ENCODE measurements around the gene ZNF892. TPM values are rescaled to one million over a fixed set of nuclear protein-coding genes. Genes with fewer than 3 reads are reported as not detected.

Gene ZNF892
- total and polyA plus RNA-seq, 2 donors (not counting 1 experiment from before 2014, with no cell fraction given): 0.67 to 5.5 TPM

DNA sequence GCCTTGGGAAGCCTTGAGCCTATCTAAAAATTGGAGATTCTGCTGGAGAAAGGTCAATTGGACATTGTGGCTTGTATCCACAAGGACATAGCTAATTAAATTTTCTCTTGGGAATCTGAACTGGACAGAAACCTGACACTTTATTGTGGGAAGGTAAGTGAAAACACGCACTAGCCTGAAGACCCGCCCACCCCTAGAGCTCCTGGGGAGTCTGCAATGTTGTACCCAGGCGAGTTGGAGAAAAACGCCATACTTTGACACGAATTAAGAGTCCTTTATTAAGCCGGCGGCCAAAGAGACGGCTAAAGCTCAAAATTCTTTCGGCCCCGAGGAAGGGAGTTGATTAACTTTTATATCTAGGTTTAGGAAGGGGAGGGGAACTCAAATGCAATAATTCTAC is 1.2 kb upstream of the ZNF892 start:
- peak overlapping the region; percentile 96 for H3K4me3 Mint-ChIP-seq
- Histone ChIP-seq H3K36me3 (replicated peaks in 1 of 2; ENCODE audit: control extremely low read depth in 1 of 2, control insufficient read depth in 1 of 2, extremely low read depth in 1 of 2, insufficient read depth in 2 of 2, low read length in 1 of 2) (peaks cover 0 to 10% of the 10 kb centered on the region in 2 experiments), H3K79me2 (ENCODE audit: control insufficient read depth, insufficient read depth, low read length) (peaks cover 14% of the 10 kb centered on the region), H3K4me3 (ENCODE audit: control extremely low read depth in 1 of 5, extremely low read depth in 1 of 5, insufficient read depth in 1 of 5, low read depth in 2 of 5, low read length in 4 of 5) (no peak overlapping the region), H3K27ac (ENCODE audit: low read length in 2 of 2) (no peak overlapping the region), H3K27me3 (replicated peaks in 1 of 4; ENCODE audit: control extremely low read depth in 1 of 4, control insufficient read depth in 3 of 4, insufficient read depth in 4 of 4, low read length in 3 of 4) (no peaks in the 10 kb centered on the region), H3K9ac (ENCODE audit: low read length) (no peak overlapping the region), H2AFZ (ENCODE audit: insufficient read depth, low read depth, low read length, poor library complexity, severe bottlenecking) (peak overlapping the region; percentile 97), H3K4me2 (replicated peaks; ENCODE audit: low read depth, low read length, poor library complexity, severe bottlenecking) (peak overlapping the region; percentile 89), H4K20me1 (ENCODE audit: control insufficient read depth, insufficient read depth, low read length, poor library complexity, severe bottlenecking) (no peaks in the 10 kb centered on the region), H3K4me1 (ENCODE audit: control insufficient read depth in 2 of 2, insufficient read depth in 2 of 2, low read length in 2 of 2) (peaks cover 10 to 16% of the 10 kb centered on the region in 2 donors), H3K9me3 (ENCODE audit: control extremely low read depth in 1 of 3, control insufficient read depth in 2 of 3, insufficient read depth in 1 of 3, low read length in 2 of 3) (peaks cover 0 to 4% (median 0%) of the 10 kb centered on the region in 3 donors)
- intact Hi-C loops (cut with micrococcal nuclease): loop anchor here (2.0 kb wide), 2 partner anchors 13 to 129 kb away; no protein-coding TSS in a partner anchor
- DNase-seq: no peak
- WGBS (ENCODE audit: insufficient coverage): 100% methylated on average over 2 of the region's 10 CpGs
- ChIA-PET POLR2A (no interaction called here), CTCF (no interaction called here)
- H3K27me3 Mint-ChIP-seq: no peaks in the 10 kb centered on the region
- H3K9me3 Mint-ChIP-seq (ENCODE audit: insufficient read depth): peaks cover 6% of the 10 kb centered on the region
- H3K27ac Mint-ChIP-seq: no peak overlapping the region
- peaks cover 16% of the 10 kb centered on the region for H3K4me1 Mint-ChIP-seq
- ATAC-seq (ENCODE audit: low read depth): no peak
- TF ChIP-seq, protein P1, sequence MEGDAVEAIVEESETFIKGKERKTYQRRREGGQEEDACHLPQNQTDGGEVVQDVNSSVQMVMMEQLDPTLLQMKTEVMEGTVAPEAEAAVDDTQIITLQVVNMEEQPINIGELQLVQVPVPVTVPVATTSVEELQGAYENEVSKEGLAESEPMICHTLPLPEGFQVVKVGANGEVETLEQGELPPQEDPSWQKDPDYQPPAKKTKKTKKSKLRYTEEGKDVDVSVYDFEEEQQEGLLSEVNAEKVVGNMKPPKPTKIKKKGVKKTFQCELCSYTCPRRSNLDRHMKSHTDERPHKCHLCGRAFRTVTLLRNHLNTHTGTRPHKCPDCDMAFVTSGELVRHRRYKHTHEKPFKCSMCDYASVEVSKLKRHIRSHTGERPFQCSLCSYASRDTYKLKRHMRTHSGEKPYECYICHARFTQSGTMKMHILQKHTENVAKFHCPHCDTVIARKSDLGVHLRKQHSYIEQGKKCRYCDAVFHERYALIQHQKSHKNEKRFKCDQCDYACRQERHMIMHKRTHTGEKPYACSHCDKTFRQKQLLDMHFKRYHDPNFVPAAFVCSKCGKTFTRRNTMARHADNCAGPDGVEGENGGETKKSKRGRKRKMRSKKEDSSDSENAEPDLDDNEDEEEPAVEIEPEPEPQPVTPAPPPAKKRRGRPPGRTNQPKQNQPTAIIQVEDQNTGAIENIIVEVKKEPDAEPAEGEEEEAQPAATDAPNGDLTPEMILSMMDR (IDR thresholded peaks at IDR 0.05): no peak
- TF ChIP-seq EZH2 (IDR thresholded peaks at IDR 0.05; ENCODE audit: borderline replicate concordance, insufficient read depth, low read depth, low read length, poor library complexity, severe bottlenecking): no peak

DNA sequence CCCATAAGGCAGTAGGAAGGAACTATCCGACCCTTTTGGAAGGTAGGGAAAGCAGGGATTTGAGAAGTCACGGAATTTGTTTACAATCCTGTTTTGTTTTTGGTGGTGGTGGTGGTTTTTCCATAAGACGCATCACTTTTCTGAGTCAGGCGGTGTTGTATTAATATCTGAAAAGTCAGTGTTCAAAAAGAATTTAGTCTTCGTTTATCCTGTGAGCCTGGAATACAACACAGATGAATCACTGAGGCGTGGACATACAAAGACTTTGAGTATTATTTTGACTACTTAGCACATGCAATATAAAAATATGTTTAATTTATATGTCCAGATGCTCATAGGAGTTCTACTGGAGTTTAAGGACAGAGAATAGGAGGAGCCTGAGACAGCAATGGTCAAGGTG is 785 bp downstream of the ZNF892 start:
- peak overlapping the region; percentile 96 for H3K4me3 Mint-ChIP-seq
- no peak overlapping the region for H3K27ac ChIP-seq (ENCODE audit: low read length in 2 of 2)
- intact Hi-C loops (cut with micrococcal nuclease): no loop called here
- H4K20me1 ChIP-seq (ENCODE audit: control insufficient read depth, insufficient read depth, low read length, poor library complexity, severe bottlenecking): no peaks in the 10 kb centered on the region
- peaks cover 16% of the 10 kb centered on the region for H3K4me1 Mint-ChIP-seq
- DNase-seq: no peak
- TF ChIP-seq, protein P1 (IDR thresholded peaks at IDR 0.05): no peak
- no peak for TF ChIP-seq EZH2 (IDR thresholded peaks at IDR 0.05; ENCODE audit: borderline replicate concordance, insufficient read depth, low read depth, low read length, poor library complexity, severe bottlenecking)
- H3K4me3 ChIP-seq (ENCODE audit: control extremely low read depth in 1 of 5, extremely low read depth in 1 of 5, insufficient read depth in 1 of 5, low read depth in 2 of 5, low read length in 4 of 5): peak overlapping the region in 4 of 5 experiments; percentile 74 to 94 (median 82)
- ATAC-seq (ENCODE audit: low read depth): no peak
- peak overlapping the region; percentile 86 for H3K27ac Mint-ChIP-seq
- WGBS (ENCODE audit: insufficient coverage): 86% methylated on average over 4 of the region's 6 CpGs
- ChIA-PET POLR2A (no interaction called here), CTCF (no interaction called here)
- H3K4me1 ChIP-seq (ENCODE audit: control insufficient read depth in 2 of 2, insufficient read depth in 2 of 2, low read length in 2 of 2): peaks cover 10 to 16% of the 10 kb centered on the region in 2 donors
- peak overlapping the region; percentile 93 for H3K9ac ChIP-seq (ENCODE audit: low read length)
- H3K27me3 Mint-ChIP-seq: no peaks in the 10 kb centered on the region
- no peaks in the 10 kb centered on the region for H3K27me3 ChIP-seq (replicated peaks in 1 of 4; ENCODE audit: control extremely low read depth in 1 of 4, control insufficient read depth in 3 of 4, insufficient read depth in 4 of 4, low read length in 3 of 4)
- H3K9me3 ChIP-seq (ENCODE audit: control extremely low read depth in 1 of 3, control insufficient read depth in 2 of 3, insufficient read depth in 1 of 3, low read length in 2 of 3): peaks cover 4 to 23% (median 11%) of the 10 kb centered on the region in 3 donors
- H3K36me3 ChIP-seq (replicated peaks in 1 of 2; ENCODE audit: control extremely low read depth in 1 of 2, control insufficient read depth in 1 of 2, extremely low read depth in 1 of 2, insufficient read depth in 2 of 2, low read length in 1 of 2): peaks cover 4 to 29% of the 10 kb centered on the region in 2 experiments
- peaks cover 14% of the 10 kb centered on the region for H3K79me2 ChIP-seq (ENCODE audit: control insufficient read depth, insufficient read depth, low read length)
- peak overlapping the region; percentile 97 for H2AFZ ChIP-seq (ENCODE audit: insufficient read depth, low read depth, low read length, poor library complexity, severe bottlenecking)
- H3K4me2 ChIP-seq (replicated peaks; ENCODE audit: low read depth, low read length, poor library complexity, severe bottlenecking): peak overlapping the region; percentile 89
- H3K9me3 Mint-ChIP-seq (ENCODE audit: insufficient read depth): peaks cover 10% of the 10 kb centered on the region
